Uterus (tissue), 2 donors: Measurements from ENCODE around the gene CEACAM16.

Source experiments
- POLR2A ChIP-seq, 2 donors: fragments of 450-650 bp; IDR thresholded peaks; one replicate each; pipeline ENCODE4 v1.6.1; 2016; ENCODE audit warnings: antibody characterized with exemption in 2 of 2, mild to moderate bottlenecking in 1 of 2, moderate library complexity in 1 of 2
- TF ChIP-seq, protein P1 (sequence below), 4 experiments: fragments of 200-600 bp in 2 of 4; fragments of 450-650 bp in 2 of 4; sonication (generic) in 2 of 4; IDR thresholded peaks; one replicate each; pipeline ENCODE4 v1.5.1; 2016 to 2019; ENCODE audit warnings: antibody characterized with exemption in 4 of 4, mild to moderate bottlenecking in 2 of 4, moderate library complexity in 1 of 4

DNA sequence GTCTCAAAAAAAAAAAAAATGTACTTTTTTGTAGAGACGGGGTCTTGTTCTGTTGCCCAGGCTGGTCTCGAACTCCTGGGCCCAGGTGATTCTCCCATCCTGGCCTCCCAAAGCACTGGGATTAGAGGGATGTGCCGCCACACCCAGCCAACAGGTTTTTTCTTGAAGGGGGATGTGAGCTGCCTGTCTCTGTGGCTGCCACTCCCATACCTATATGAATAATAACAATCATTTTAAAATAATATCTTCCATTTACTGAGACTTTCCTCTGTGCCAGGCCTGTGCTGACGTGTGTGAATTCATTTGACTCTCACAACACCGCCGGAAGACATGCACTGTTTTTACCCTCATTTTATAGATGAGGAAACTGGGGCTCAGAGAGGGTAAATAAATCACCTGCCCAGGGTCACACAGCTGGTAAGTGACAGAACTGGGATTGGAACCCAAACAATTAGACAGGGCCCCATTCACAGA is 42.3 kb downstream of the CEACAM16 start:
- TF ChIP-seq, protein P1, sequence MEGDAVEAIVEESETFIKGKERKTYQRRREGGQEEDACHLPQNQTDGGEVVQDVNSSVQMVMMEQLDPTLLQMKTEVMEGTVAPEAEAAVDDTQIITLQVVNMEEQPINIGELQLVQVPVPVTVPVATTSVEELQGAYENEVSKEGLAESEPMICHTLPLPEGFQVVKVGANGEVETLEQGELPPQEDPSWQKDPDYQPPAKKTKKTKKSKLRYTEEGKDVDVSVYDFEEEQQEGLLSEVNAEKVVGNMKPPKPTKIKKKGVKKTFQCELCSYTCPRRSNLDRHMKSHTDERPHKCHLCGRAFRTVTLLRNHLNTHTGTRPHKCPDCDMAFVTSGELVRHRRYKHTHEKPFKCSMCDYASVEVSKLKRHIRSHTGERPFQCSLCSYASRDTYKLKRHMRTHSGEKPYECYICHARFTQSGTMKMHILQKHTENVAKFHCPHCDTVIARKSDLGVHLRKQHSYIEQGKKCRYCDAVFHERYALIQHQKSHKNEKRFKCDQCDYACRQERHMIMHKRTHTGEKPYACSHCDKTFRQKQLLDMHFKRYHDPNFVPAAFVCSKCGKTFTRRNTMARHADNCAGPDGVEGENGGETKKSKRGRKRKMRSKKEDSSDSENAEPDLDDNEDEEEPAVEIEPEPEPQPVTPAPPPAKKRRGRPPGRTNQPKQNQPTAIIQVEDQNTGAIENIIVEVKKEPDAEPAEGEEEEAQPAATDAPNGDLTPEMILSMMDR (IDR thresholded peaks at IDR 0.05), result no peak
- no peak for TF ChIP-seq POLR2A (IDR thresholded peaks at IDR 0.05)
